WTC11 (cell line): ENCODE data around the gene INO80. TPM values are rescaled to one million over a fixed set of nuclear protein-coding genes. Genes with fewer than 3 reads are reported as not detected.

Experiments
- ATAC-seq: fragments of 200-7000 bp; cut with Tn5 transposase; 2 replicates; pipeline ENCODE4 v1.10.0; 2021; ENCODE audit warnings: mild to moderate bottlenecking, moderate library complexity
- CTCF ChIA-PET: fragments of 300-600 bp; sonication (Branson Sonifier 250); formaldehyde crosslinking; loops from one replicate; lab custom pipeline; 2021; ENCODE audit warnings: antibody characterized with exemption; lab: Charles Lee
- POLR2A ChIA-PET: fragments of 350-600 bp; sonication (Branson Sonifier 250); formaldehyde crosslinking; loops from one replicate; lab custom pipeline; 2021; ENCODE audit warnings: antibody characterized with exemption; lab: Charles Lee
- DNase-seq: peaks from one replicate; pipeline ENCODE4 v3.0.0; 2021; ENCODE audit warnings: low spot score
- H3K27ac Mint-ChIP-seq: 2 replicates; pipeline ENCODE4 v1.8.0; 2021; ENCODE audit warnings: mixed read lengths
- H3K27me3 Mint-ChIP-seq: 2 replicates; pipeline ENCODE4 v1.8.0; 2021; ENCODE audit warnings: low read depth, mild to moderate bottlenecking, moderate library complexity, mixed read lengths
- H3K36me3 Mint-ChIP-seq: 2 replicates; pipeline ENCODE4 v1.8.0; 2021; ENCODE audit warnings: mixed read lengths
- H3K4me1 Mint-ChIP-seq: 2 replicates; pipeline ENCODE4 v1.8.0; 2022; ENCODE audit warnings: mixed read lengths
- H3K4me3 Mint-ChIP-seq: 2 replicates; pipeline ENCODE4 v1.8.0; 2021; ENCODE audit warnings: mild to moderate bottlenecking, moderate library complexity, mixed read lengths
- H3K9me3 Mint-ChIP-seq: 2 replicates; pipeline ENCODE4 v1.8.0; 2021; ENCODE audit warnings: mixed read lengths
- CREM ChIP-seq: sonication (generic); formaldehyde crosslinking; IDR thresholded peaks from 2 replicates; pipeline ENCODE4 v1.8.1; 2022; ENCODE audit warnings: mild to moderate bottlenecking, missing genetic modification reagents, moderate library complexity
- E2F1 ChIP-seq: sonication (generic); formaldehyde crosslinking; IDR thresholded peaks from 2 replicates; pipeline ENCODE4 v1.8.0; 2022; ENCODE audit warnings: mild to moderate bottlenecking, missing genetic modification reagents
- FOXJ3 ChIP-seq: sonication (generic); formaldehyde crosslinking; IDR thresholded peaks from 2 replicates; pipeline ENCODE4 v1.9.0; 2021; ENCODE audit warnings: missing genetic modification reagents, mild to moderate bottlenecking, borderline replicate concordance
- FOXP1 ChIP-seq: sonication (generic); formaldehyde crosslinking; IDR thresholded peaks from 2 replicates; pipeline ENCODE4 v1.8.0; 2022; ENCODE audit warnings: missing genetic modification reagents, mild to moderate bottlenecking, moderate library complexity, borderline replicate concordance
- FOXP4 ChIP-seq: sonication (generic); formaldehyde crosslinking; IDR thresholded peaks from 2 replicates; pipeline ENCODE4 v1.8.0; 2022; ENCODE audit warnings: mild to moderate bottlenecking, missing genetic modification reagents
- GTF2I ChIP-seq: fragments of 250-450 bp; sonication (Bioruptor Pico); conservative IDR thresholded peaks from 2 replicates; pipeline ENCODE4 v1.4.0; 2021; ENCODE audit warnings: mild to moderate bottlenecking
- HMGXB4 ChIP-seq: sonication (generic); formaldehyde crosslinking; IDR thresholded peaks from 2 replicates; pipeline ENCODE4 v1.8.1; 2023; ENCODE audit warnings: mild to moderate bottlenecking, moderate library complexity, missing genetic modification reagents
- IRF2 ChIP-seq: sonication (generic); formaldehyde crosslinking; IDR thresholded peaks from 2 replicates; pipeline ENCODE4 v1.8.0; 2022; ENCODE audit warnings: low read depth, missing genetic modification reagents, borderline replicate concordance
- KAT7 ChIP-seq: sonication (generic); formaldehyde crosslinking; IDR thresholded peaks from 2 replicates; pipeline ENCODE4 v1.8.1; 2023; ENCODE audit warnings: missing genetic modification reagents, mild to moderate bottlenecking, borderline replicate concordance
- NR2C2 ChIP-seq: sonication (generic); formaldehyde crosslinking; IDR thresholded peaks from 2 replicates; pipeline ENCODE4 v1.8.0; 2022; ENCODE audit warnings: mild to moderate bottlenecking, missing genetic modification reagents
- NR3C1 ChIP-seq: sonication (generic); formaldehyde crosslinking; conservative IDR thresholded peaks from 2 replicates; pipeline ENCODE4 v1.8.1; 2023; ENCODE audit warnings: low read depth, mild to moderate bottlenecking, missing genetic modification reagents
- PRDM15 ChIP-seq: sonication (generic); formaldehyde crosslinking; IDR thresholded peaks from 2 replicates; pipeline ENCODE4 v1.8.0; 2022; ENCODE audit warnings: missing genetic modification reagents
- TCF7 ChIP-seq: sonication (generic); formaldehyde crosslinking; IDR thresholded peaks from 2 replicates; pipeline ENCODE4 v1.8.0; 2022; ENCODE audit warnings: mild to moderate bottlenecking, low read depth, missing genetic modification reagents, moderate library complexity
- TEAD4 ChIP-seq: sonication (generic); formaldehyde crosslinking; IDR thresholded peaks from 2 replicates; pipeline ENCODE4 v1.8.0; 2022; ENCODE audit warnings: mild to moderate bottlenecking, missing genetic modification reagents
- USF1 ChIP-seq: sonication (generic); formaldehyde crosslinking; IDR thresholded peaks from 2 replicates; pipeline ENCODE4 v1.8.0; 2022; ENCODE audit warnings: mild to moderate bottlenecking, missing genetic modification reagents
- ZNF317 ChIP-seq: sonication (generic); formaldehyde crosslinking; IDR thresholded peaks from 2 replicates; pipeline ENCODE4 v1.8.1; 2023; ENCODE audit warnings: low read depth, mild to moderate bottlenecking, moderate library complexity, missing genetic modification reagents, borderline replicate concordance
- total RNA-seq: library from RNA; stranded (reverse); gene quantifications from 3 replicates; pipeline ENCODE4 v1.2.3, GENCODE V29; 2021
- TF ChIP-seq, protein P1 (sequence below): fragments of 250-450 bp; sonication (Bioruptor Pico); IDR thresholded peaks from 2 replicates; pipeline ENCODE4 v1.8.0; 2021; ENCODE audit warnings: mild to moderate bottlenecking
- TF ChIP-seq, protein P2 (sequence below): sonication (generic); formaldehyde crosslinking; IDR thresholded peaks from 2 replicates; pipeline ENCODE4 v1.8.1; 2022; ENCODE audit warnings: mild to moderate bottlenecking, moderate library complexity, missing genetic modification reagents

Gene INO80
- total RNA-seq, 1 experiment from 2014 or later: 20.6 TPM

GRCh38 chr15:40932649-40933516 is 183.2 kb downstream of the INO80 start:
- Mint-ChIP-seq H3K4me3 (no peak overlapping the region), H3K4me1 (peaks cover 20% of the 10 kb centered on the region), H3K36me3 (no peaks in the 10 kb centered on the region), H3K9me3 (no peaks in the 10 kb centered on the region)
- ATAC-seq: no peak
- TF ChIP-seq ZNF317 (CRISPR knock-in tag) (no peak), USF1 (CRISPR knock-in tag) (no peak), TCF7 (no peak), PRDM15 (CRISPR knock-in tag) (no peak), FOXP1 (no peak), CREM (CRISPR knock-in tag) (no peak), NR2C2 (CRISPR knock-in tag) (no peak), E2F1 (CRISPR knock-in tag) (no peak), TEAD4 (CRISPR knock-in tag) (no peak), KAT7 (CRISPR knock-in tag) (no peak), IRF2 (no peak), HMGXB4 (CRISPR knock-in tag) (no peak), GTF2I (CRISPR knock-in tag) (no peak)
- TF ChIP-seq, protein P1, sequence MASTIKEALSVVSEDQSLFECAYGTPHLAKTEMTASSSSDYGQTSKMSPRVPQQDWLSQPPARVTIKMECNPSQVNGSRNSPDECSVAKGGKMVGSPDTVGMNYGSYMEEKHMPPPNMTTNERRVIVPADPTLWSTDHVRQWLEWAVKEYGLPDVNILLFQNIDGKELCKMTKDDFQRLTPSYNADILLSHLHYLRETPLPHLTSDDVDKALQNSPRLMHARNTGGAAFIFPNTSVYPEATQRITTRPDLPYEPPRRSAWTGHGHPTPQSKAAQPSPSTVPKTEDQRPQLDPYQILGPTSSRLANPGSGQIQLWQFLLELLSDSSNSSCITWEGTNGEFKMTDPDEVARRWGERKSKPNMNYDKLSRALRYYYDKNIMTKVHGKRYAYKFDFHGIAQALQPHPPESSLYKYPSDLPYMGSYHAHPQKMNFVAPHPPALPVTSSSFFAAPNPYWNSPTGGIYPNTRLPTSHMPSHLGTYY (CRISPR knock-in tag): no peak
- TF ChIP-seq, all 79 proteins: peak for 0
- POLR2A ChIA-PET: interaction anchor here (8.7 kb wide), 1 partner anchor 21 kb away, joined by 73 read pairs; the partner anchor contains the start of gene CHAC1
- Mint-ChIP-seq H3K27ac (no peak overlapping the region), H3K27me3 (peaks cover 62% of the 10 kb centered on the region)
- no peak for DNase-seq
- CTCF ChIA-PET: interaction anchor here (0.6 to 10.6 kb wide), 6 partner anchors 7 to 75 kb away, joined by 4 to 203 read pairs (median 30); no protein-coding TSS in a partner anchor

- Mint-ChIP-seq H3K4me1 (peaks cover 18% of the 10 kb centered on the region), H3K4me3 (no peak overlapping the region), H3K36me3 (no peaks in the 10 kb centered on the region), H3K27me3 (peaks cover 69% of the 10 kb centered on the region), H3K9me3 (no peaks in the 10 kb centered on the region), H3K27ac (no peak overlapping the region)
- ChIA-PET CTCF (interaction anchor here (1.0 to 10.6 kb wide), 11 partner anchors 8 to 75 kb away, joined by 3 to 203 read pairs (median 19); partner anchors contain the start of gene CHAC1), POLR2A (interaction anchor here (8.7 kb wide), 1 partner anchor 22 kb away, joined by 73 read pairs; the partner anchor contains the start of gene CHAC1)
- no peak for ATAC-seq
- DNase-seq: no peak
- no peak for TF ChIP-seq HMGXB4 (CRISPR knock-in tag)
- no peak for TF ChIP-seq FOXJ3 (CRISPR knock-in tag)
- no peak for TF ChIP-seq FOXP4
- TF ChIP-seq, protein P2, sequence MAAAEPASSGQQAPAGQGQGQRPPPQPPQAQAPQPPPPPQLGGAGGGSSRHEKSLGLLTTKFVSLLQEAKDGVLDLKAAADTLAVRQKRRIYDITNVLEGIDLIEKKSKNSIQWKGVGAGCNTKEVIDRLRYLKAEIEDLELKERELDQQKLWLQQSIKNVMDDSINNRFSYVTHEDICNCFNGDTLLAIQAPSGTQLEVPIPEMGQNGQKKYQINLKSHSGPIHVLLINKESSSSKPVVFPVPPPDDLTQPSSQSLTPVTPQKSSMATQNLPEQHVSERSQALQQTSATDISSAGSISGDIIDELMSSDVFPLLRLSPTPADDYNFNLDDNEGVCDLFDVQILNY (CRISPR knock-in tag): no peak
- TF ChIP-seq NR3C1 (CRISPR knock-in tag): no peak
Observed at GRCh38 chr15:40932156-40932555, 183.9 kb downstream of the INO80 start.
